NB4 (cell line): Measurements from ENCODE around the gene MTHFSD.

Experiments
- DNase-seq: peaks from one replicate; pipeline ENCODE4 v3.0.0; 2010; ENCODE audit warnings: low read depth
- H3K4me3 ChIP-seq: one replicate; pipeline ENCODE4 v1.5.1; 2011; ENCODE audit warnings: mild to moderate bottlenecking, low read depth, low read length, moderate library complexity
- MYC ChIP-seq: IDR thresholded peaks from 2 replicates; pipeline ENCODE4 v1.6.1; 2011; ENCODE audit warnings: low read depth, low read length
- POLR2A ChIP-seq: IDR thresholded peaks from 2 replicates; pipeline ENCODE4 v1.6.1; 2011; ENCODE audit warnings: mild to moderate bottlenecking; ENCODE audit not compliant: insufficient read length; ENCODE audit errors: extremely low read depth
- TF ChIP-seq, protein P1 (sequence below): IDR thresholded peaks from 2 replicates; pipeline ENCODE4 v1.6.1; 2011; ENCODE audit warnings: low read depth, low read length
- TF ChIP-seq, protein P2 (sequence below): IDR thresholded peaks from one replicate; pipeline ENCODE4 v1.5.1; 2012; ENCODE audit warnings: low read depth, low read length

Gene MTHFSD

DNA sequence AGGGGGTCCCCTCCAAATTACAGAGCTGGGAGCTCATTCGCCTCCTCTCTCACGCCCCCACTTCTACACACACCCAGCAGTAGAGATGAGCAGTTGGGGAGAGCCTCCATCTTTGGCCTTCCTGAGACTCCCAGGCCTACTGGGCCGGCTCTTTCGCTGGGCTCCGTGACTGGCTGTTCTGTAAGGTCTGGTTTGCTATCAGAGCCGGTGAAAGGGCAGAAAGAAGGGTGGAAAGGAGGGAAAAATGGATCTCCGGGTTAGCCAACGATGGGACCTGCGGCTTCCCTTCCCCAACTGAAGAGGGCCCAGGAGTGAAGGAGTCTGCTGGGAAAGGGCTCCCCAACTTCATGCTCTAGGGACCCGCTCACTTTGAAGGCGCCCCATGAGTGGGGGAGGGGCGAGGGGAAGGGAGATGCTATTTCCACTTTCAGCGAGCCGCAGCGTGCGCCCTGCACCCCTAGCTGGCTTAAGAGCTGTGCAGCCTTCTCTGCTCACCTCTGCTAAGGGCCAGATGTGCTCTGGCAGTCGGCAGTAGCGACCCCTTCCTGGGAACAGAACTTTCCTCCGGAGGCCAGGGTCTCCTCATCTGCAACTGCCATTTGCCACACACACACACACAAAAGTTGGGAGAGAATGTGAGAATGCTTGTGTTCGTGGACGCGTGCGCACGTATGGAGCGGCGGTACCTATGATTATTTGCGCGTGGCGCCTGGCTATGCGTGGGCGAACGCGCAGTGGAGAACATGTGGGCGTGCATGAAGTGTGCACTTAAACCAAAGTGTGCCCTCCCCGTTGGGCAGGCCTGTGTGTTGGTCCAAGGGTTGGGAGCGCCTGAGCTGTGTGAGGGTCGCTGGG, 47.6 kb downstream of the MTHFSD start:
- H3K4me3 ChIP-seq = no peak overlapping the region

DNA sequence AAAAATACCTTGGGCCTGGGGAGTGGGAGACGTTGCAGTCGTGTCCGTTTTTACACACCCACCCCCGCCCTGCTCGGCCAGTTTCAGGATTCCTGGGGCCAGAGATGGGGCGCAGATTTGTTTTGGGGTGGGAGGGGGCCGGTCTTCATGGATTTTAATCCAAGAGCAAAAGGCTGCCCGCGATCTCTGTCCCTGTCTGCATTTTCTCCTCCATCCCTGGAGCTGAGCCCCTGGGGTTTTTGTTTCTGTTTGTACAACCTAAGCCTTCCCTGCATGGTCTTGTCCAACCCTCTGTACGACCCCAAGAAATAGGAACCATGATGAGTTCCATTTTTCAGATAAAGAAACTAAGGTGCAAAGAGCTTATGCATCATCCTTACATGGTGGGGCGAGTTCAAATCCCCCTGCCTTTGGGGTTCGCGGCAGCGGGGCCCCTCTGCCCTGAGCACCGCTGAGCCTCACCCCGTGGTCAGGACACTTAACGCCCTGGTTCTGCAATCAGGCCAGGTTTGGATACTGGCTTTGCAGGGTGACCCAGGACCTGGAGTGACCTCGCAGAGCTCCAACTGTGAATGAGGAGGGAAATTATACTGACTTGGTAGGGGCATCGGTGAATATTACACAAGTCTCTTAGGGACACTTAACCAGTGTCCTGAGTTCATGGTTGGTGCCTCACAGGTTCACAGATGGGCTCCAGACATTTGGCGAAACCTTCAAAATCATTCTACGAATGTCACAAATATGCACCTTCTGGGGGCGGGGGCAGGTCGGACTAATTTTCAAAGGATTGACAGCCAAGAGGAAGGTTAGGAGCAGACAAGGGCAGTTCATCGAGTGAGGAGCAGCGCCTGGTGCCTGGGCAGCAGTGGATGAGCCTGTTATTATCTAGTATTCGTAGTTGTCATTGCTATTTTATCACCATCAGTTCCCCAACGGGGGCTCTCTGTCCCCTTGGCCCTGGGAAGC, 48.9 kb downstream of the MTHFSD start:
- no peak overlapping the region for H3K4me3 ChIP-seq
- DNase-seq = no peak
- TF ChIP-seq POLR2A (no peak), MYC (no peak)
- TF ChIP-seq, protein P1, sequence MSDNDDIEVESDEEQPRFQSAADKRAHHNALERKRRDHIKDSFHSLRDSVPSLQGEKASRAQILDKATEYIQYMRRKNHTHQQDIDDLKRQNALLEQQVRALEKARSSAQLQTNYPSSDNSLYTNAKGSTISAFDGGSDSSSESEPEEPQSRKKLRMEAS = no peak
- TF ChIP-seq, protein P2, sequence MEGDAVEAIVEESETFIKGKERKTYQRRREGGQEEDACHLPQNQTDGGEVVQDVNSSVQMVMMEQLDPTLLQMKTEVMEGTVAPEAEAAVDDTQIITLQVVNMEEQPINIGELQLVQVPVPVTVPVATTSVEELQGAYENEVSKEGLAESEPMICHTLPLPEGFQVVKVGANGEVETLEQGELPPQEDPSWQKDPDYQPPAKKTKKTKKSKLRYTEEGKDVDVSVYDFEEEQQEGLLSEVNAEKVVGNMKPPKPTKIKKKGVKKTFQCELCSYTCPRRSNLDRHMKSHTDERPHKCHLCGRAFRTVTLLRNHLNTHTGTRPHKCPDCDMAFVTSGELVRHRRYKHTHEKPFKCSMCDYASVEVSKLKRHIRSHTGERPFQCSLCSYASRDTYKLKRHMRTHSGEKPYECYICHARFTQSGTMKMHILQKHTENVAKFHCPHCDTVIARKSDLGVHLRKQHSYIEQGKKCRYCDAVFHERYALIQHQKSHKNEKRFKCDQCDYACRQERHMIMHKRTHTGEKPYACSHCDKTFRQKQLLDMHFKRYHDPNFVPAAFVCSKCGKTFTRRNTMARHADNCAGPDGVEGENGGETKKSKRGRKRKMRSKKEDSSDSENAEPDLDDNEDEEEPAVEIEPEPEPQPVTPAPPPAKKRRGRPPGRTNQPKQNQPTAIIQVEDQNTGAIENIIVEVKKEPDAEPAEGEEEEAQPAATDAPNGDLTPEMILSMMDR = no peak

More for the DNA sequence above, 47.6 kb downstream of the MTHFSD start:
- no peak for DNase-seq
- TF ChIP-seq, protein P2 = no peak
- TF ChIP-seq MYC = no peak

DNA sequence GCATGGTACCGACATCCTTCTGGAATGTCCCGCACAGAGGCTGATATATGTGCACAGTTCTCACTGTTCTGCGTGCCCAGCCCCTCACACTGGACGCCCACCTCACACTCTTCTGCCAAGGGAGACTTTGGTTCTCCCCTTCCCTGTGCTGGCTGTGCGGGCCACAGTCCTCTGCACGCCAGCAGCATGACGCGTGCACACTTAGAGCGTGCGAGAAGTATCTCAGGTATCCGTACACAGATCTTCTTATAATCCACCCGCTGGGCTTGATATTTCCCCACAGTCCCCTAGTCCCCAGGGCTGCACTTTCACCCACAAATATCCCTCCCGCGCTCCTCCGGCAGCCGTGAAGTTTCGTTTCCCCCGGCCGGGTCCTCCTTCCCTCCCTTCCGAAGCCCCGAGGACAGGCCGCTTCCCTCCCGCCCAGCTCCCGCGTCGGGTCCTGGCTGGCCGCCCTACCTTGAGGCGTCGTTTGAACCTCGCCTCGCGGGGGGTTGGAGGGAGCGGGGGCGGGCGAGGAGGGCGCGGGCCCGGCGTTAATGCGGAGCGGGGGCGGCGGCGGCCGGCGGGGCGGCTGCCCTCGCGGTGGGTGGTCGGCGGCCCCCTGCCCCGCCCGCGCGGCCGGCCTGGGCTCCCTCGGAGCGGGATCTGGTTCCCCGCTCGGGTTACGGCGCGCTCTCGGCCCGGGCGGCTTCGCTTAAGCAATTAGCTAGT, 49.7 kb downstream of the MTHFSD start:
- DNase-seq = peak; percentile 37
- no peak overlapping the region for H3K4me3 ChIP-seq
- TF ChIP-seq, protein P2 = no peak
- TF ChIP-seq POLR2A (no peak), MYC (no peak)
- TF ChIP-seq, protein P1 = no peak

DNA sequence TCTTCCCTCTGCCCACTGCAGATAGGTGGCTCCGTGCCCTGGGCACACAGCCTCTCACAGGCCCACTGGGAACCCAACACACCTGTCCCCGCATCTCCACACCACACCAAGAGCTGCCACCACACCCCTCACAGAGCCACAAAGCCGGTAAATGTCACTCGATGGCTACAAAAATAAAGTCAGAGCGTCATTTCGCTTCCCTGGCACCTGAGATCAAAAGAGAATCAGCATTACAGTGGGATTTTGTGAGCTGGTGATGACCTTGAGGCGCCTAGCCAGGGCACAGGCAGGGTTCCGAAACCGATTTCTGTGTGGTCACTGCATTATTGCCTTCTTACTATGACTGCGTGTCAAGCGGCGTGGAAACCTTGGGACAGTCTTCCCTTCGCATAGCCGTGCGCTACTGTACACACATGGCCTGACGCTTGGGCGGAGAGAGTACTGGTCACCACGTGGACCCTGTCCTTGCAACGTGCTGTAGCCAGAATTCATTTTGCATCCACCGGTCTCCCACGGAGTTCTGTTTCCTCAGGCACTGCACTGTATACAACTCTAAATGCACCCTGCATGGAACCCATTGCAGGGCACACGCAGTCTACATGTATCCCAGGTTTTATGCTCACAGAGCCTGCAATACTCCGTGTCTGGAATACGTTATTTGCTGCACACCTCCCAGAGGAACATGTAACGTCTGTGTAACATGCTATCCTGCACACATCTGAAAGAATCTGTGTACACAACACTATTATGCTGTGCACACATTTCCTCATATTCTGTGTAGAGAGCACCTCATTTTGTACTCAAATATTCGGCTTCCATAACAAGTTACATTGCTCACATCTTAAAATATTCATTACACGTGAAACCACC, 50.5 kb downstream of the MTHFSD start:
- TF ChIP-seq POLR2A (no peak), MYC (no peak)
- TF ChIP-seq, protein P2 = no peak
- TF ChIP-seq, protein P1 = no peak
- H3K4me3 ChIP-seq = no peak overlapping the region
- DNase-seq = no peak

DNA sequence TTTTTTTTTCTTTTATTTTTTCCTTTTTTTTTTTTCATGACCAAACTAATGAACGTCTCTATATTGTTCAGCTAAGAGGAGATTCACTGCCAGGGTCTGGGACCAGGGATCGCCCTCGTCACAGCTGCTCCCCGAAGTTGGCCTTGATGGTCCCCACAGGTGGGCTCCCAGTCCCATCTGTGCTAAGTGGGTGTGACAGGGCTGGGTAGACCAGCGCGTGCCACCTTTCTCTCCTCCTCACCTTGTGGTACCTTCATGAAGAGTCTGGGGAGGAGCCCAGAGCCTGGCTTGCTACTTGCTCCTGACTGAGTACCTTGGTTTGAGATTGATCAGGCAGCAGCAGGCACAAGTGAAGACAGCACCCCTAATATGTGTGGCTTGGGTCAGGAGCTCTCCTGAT, 51.2 kb downstream of the MTHFSD start:
- H3K4me3 ChIP-seq = no peak overlapping the region
- TF ChIP-seq POLR2A (no peak), MYC (no peak)
- TF ChIP-seq, protein P1 = no peak
- TF ChIP-seq, protein P2 = no peak
- no peak for DNase-seq
